GM18909 (cell line): ENCODE measurements around the gene SLC37A2.

Experiments used
- ATAC-seq: cut with Tn5 transposase; IDR thresholded peaks from one replicate; pipeline ENCODE4 v1.9.1; 2021; ENCODE audit warnings: mild to moderate bottlenecking; ENCODE audit not compliant: unreplicated experiment, poor library complexity

The SLC37A2 gene

GRCh38 chr11:125102510-125102909, 39.4 kb downstream of the SLC37A2 start:
- no peak for ATAC-seq

GRCh38 chr11:125105926-125106325, 42.8 kb downstream of the SLC37A2 start:
- ATAC-seq, result no peak

- ATAC-seq, result no peak
Observed at GRCh38 chr11:125108469-125108868, 45.4 kb downstream of the SLC37A2 start.

- ATAC-seq, result no peak
Observed at GRCh38 chr11:125110506-125110905, 47.4 kb downstream of the SLC37A2 start.

- no peak for ATAC-seq
Observed at GRCh38 chr11:125111001-125111342, 47.9 kb downstream of the SLC37A2 start.

GRCh38 chr11:125111343-125112207, 48.5 kb downstream of the SLC37A2 start, which contains the start of gene TMEM218:
TMEM218 (minus strand) TSS chr11:125111626; CDS start chr11:125102241, 9,385 bp downstream.
- ATAC-seq, result peak; percentile 99

- ATAC-seq, result no peak
Observed at GRCh38 chr11:125112208-125112604, 49.1 kb downstream of the SLC37A2 start.

- no peak for ATAC-seq
Observed at GRCh38 chr11:125114518-125114917, 51.4 kb downstream of the SLC37A2 start.

- no peak for ATAC-seq
Observed at GRCh38 chr11:125117429-125117828, 54.3 kb downstream of the SLC37A2 start.

- ATAC-seq, result no peak
Observed at GRCh38 chr11:125123194-125123946, 60.3 kb downstream of the SLC37A2 start.

GRCh38 chr11:125123947-125124617, 61.0 kb downstream of the SLC37A2 start:
- ATAC-seq, result peak; percentile 71

GRCh38 chr11:125124618-125124992, 61.5 kb downstream of the SLC37A2 start:
- ATAC-seq, result no peak

- ATAC-seq, result no peak
Observed at GRCh38 chr11:125128450-125128849, 65.3 kb downstream of the SLC37A2 start.

GRCh38 chr11:125129316-125129993, 66.3 kb downstream of the SLC37A2 start:
- no peak for ATAC-seq

GRCh38 chr11:125132071-125132470, 69.0 kb downstream of the SLC37A2 start:
- ATAC-seq, result no peak

- no peak for ATAC-seq
Observed at GRCh38 chr11:125132596-125132995, 69.5 kb downstream of the SLC37A2 start.

- no peak for ATAC-seq
Observed at GRCh38 chr11:125136001-125136400, 72.9 kb downstream of the SLC37A2 start.

- no peak for ATAC-seq
Observed at GRCh38 chr11:125138966-125139365, 75.9 kb downstream of the SLC37A2 start.

- ATAC-seq, result no peak
Observed at GRCh38 chr11:125139778-125140177, 76.7 kb downstream of the SLC37A2 start.
